Caco-2 (cell line): ENCODE measurements around the gene CLEC2D. TPM values are rescaled to one million over a fixed set of nuclear protein-coding genes. Genes with fewer than 3 reads are reported as not detected.
"Not testable (repeated sequence)": the region's sequence is repeated elsewhere in the genome, so short reads cannot be mapped to it uniquely, and the experiment has no call there.

Experiments
- BruUV-seq: library from RNA; stranded (reverse); fragments of 400-500 nt; replicated peaks from 2 replicates; lab custom pipeline; 2021; lab: Mats Ljungman, UMichigan
- CTCF ChIA-PET: fragments of 300-600 bp; sonication (Branson Sonifier 250); formaldehyde crosslinking; loops from one replicate; lab custom pipeline; 2022; ENCODE audit warnings: antibody characterized with exemption; lab: Charles Lee
- POLR2A ChIA-PET: fragments of 300-600 bp; sonication (Branson Sonifier 250); formaldehyde crosslinking; loops from one replicate; lab custom pipeline; 2022; ENCODE audit warnings: antibody characterized with exemption; lab: Charles Lee
- DNase-seq, 2 experiments: peaks; one replicate each; pipeline versions ENCODE4 v3.0.0 to v3.0.0-alpha.2; 2020 to 2022
- H3K27me3 ChIP-seq: replicated peaks from 2 replicates; pipeline ENCODE4 v1.6.0; 2011; ENCODE audit warnings: low read length; ENCODE audit not compliant: control insufficient read depth, insufficient read depth
- H3K36me3 ChIP-seq: 2 replicates; pipeline ENCODE4 v1.5.1; 2011; ENCODE audit warnings: low read length; ENCODE audit not compliant: control insufficient read depth, insufficient read depth
- H3K4me1 ChIP-seq: fragments of 250-450 bp; sonication (Bioruptor Pico); 2 replicates; pipeline ENCODE4 v1.5.1; 2020; ENCODE audit warnings: mild to moderate bottlenecking
- H3K4me3 ChIP-seq: 2 replicates; pipeline ENCODE4 v1.5.1; 2011; ENCODE audit warnings: low read depth, mild to moderate bottlenecking, control low read depth, low read length
- H3K9me3 ChIP-seq: fragments of 250-450 bp; sonication (Bioruptor Pico); 2 replicates; pipeline ENCODE4 v1.5.1; 2020; ENCODE audit warnings: mild to moderate bottlenecking, moderate library complexity
- H3K27ac Mint-ChIP-seq: one replicate; pipeline ENCODE4 v1.8.0; 2022; ENCODE audit warnings: mixed read lengths; ENCODE audit not compliant: unreplicated experiment
- H3K27me3 Mint-ChIP-seq: one replicate; pipeline ENCODE4 v1.8.0; 2022; ENCODE audit warnings: mixed read lengths; ENCODE audit not compliant: insufficient read depth, unreplicated experiment
- H3K36me3 Mint-ChIP-seq: one replicate; pipeline ENCODE4 v1.8.0; 2022; ENCODE audit warnings: mild to moderate bottlenecking, mixed read lengths; ENCODE audit not compliant: insufficient read depth, unreplicated experiment
- H3K4me1 Mint-ChIP-seq: one replicate; pipeline ENCODE4 v1.8.0; 2022; ENCODE audit warnings: low read depth, mixed read lengths; ENCODE audit not compliant: unreplicated experiment
- H3K4me3 Mint-ChIP-seq: one replicate; pipeline ENCODE4 v1.8.0; 2022; ENCODE audit warnings: mild to moderate bottlenecking, moderate library complexity, mixed read lengths; ENCODE audit not compliant: unreplicated experiment
- H3K9me3 Mint-ChIP-seq: one replicate; pipeline ENCODE4 v1.8.0; 2022; ENCODE audit warnings: mixed read lengths; ENCODE audit not compliant: unreplicated experiment
- intact Hi-C: fragments of 100-400 bp; cut with micrococcal nuclease; formaldehyde crosslinking; loops from one replicate; pipeline ENCODE4 v1.10.0; 2022; ENCODE audit not compliant: unreplicated experiment
- total RNA-seq: library from RNA; stranded (reverse); gene quantifications from 2 replicates; pipeline ENCODE4 v1.2.3, GENCODE V29; 2022
- TF ChIP-seq, protein P1 (sequence below), 2 experiments: fragments of 200-600 bp in 1 of 2; IDR thresholded peaks; 1 replicate in 1 of 2; 2 replicates in 1 of 2; pipeline versions ENCODE4 v1.5.1 to v1.8.0; 2011 to 2022; ENCODE audit warnings: antibody characterized with exemption in 1 of 2, control low read depth in 1 of 2, inconsistent platforms in 1 of 2, low read depth in 1 of 2, low read length in 1 of 2, mild to moderate bottlenecking in 1 of 2, moderate library complexity in 1 of 2; ENCODE audit not compliant: insufficient read depth in 1 of 2, severe bottlenecking in 1 of 2, unreplicated experiment in 1 of 2

Gene CLEC2D
- total RNA-seq, 1 experiment from 2014 or later, result 6.6 TPM

DNA sequence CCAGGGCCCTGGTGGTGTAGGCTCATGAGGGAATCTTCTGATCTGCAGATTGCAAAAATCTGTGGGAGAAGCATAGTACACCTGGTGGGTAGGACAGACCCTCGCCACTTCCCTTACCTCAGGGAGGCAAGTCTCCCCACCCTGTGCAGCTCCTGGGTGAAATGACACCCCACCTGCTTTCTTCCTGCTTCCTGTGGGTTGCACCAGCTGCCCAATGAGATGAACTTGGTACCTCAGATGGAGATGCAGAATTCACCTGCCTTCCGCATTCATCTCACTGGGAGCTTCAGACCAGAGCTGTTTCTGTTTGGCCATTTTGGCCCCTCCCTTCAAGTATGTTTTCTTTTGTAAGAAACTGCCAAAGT, 4.7 kb downstream of the CLEC2D start:
- no peaks in the 10 kb centered on the region for H3K4me1 Mint-ChIP-seq
- ChIA-PET CTCF (interaction anchor here (1.3 kb wide), 1 partner anchor 17 kb away, joined by 3 read pairs; no protein-coding TSS in a partner anchor), POLR2A (no interaction called here)
- no TSS peak for BruUV-seq
- peaks cover under 1% of the 10 kb centered on the region for H3K9me3 Mint-ChIP-seq
- no peak for DNase-seq
- H3K4me3 ChIP-seq, result no peak overlapping the region
- TF ChIP-seq, protein P1, sequence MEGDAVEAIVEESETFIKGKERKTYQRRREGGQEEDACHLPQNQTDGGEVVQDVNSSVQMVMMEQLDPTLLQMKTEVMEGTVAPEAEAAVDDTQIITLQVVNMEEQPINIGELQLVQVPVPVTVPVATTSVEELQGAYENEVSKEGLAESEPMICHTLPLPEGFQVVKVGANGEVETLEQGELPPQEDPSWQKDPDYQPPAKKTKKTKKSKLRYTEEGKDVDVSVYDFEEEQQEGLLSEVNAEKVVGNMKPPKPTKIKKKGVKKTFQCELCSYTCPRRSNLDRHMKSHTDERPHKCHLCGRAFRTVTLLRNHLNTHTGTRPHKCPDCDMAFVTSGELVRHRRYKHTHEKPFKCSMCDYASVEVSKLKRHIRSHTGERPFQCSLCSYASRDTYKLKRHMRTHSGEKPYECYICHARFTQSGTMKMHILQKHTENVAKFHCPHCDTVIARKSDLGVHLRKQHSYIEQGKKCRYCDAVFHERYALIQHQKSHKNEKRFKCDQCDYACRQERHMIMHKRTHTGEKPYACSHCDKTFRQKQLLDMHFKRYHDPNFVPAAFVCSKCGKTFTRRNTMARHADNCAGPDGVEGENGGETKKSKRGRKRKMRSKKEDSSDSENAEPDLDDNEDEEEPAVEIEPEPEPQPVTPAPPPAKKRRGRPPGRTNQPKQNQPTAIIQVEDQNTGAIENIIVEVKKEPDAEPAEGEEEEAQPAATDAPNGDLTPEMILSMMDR (IDR thresholded peaks at IDR 0.05; ENCODE audit: insufficient read depth in 1 of 2, low read depth in 1 of 2, low read length in 1 of 2, severe bottlenecking in 1 of 2, unreplicated experiment in 1 of 2), result no peak
- no peaks in the 10 kb centered on the region for H3K27me3 Mint-ChIP-seq
- H3K27me3 ChIP-seq, result no peaks in the 10 kb centered on the region
- H3K36me3 Mint-ChIP-seq, result no peaks in the 10 kb centered on the region
- no peak overlapping the region for H3K27ac Mint-ChIP-seq
- H3K4me1 ChIP-seq, result no peaks in the 10 kb centered on the region; the same call in 1 of the 2 replicates
- intact Hi-C loops, result no loop called here
- no peaks in the 10 kb centered on the region for H3K36me3 ChIP-seq
- H3K4me3 Mint-ChIP-seq, result no peak overlapping the region
- H3K9me3 ChIP-seq, result no peaks in the 10 kb centered on the region; the same call in 1 of the 2 replicates

DNA sequence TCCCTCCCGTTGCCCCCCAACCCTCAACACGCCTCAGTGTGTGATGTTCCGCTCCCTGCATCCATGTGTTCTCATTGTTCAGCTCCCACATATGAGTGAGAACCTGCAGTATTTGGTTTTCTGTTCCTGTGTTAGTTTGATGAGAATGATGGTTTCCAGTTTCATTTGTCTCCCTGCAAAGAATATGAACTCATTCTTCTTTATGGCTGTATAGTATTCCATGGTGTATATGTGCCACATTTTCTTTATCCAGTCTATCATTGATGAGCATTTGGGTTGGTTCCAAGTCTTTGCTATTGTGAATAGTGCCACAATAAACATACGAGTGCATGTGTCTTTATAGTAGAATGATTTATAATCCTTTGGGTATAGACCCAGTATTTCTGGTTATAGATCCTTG, 13.0 kb downstream of the CLEC2D start:
- H3K27ac Mint-ChIP-seq, H3K4me3 ChIP-seq, H3K4me1 ChIP-seq, POLR2A ChIA-PET, H3K27me3 ChIP-seq, H3K36me3 ChIP-seq, BruUV-seq, DNase-seq, H3K27me3 Mint-ChIP-seq, H3K4me3 Mint-ChIP-seq, intact Hi-C loops, H3K36me3 Mint-ChIP-seq, CTCF ChIA-PET, H3K4me1 Mint-ChIP-seq: not testable (repeated sequence)
- peaks cover 11% of the 10 kb centered on the region for H3K9me3 ChIP-seq
- H3K9me3 Mint-ChIP-seq, result peaks cover 50% of the 10 kb centered on the region

DNA sequence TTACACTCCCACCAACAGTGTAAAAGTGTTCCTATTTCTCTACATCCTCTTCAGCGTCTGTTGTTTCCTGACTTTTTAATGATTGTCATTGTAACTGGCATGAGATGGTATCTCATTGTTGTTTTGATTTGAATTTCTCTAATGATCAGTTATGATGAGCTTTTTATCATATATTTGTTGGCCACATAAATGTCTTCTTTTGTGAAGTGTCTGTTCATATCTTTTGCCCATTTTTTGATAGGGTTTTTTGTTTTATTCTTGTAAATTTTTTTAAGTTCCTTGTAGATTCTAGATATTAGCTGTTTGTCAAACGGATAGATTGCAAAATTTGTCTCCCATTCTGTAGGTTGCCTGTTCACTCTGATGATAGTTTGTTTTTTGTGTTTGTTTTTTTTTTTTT, 13.4 kb downstream of the CLEC2D start:
- H3K4me3 ChIP-seq, H3K27me3 Mint-ChIP-seq, BruUV-seq, POLR2A ChIA-PET, H3K4me1 ChIP-seq, intact Hi-C loops, H3K4me3 Mint-ChIP-seq, H3K27ac Mint-ChIP-seq, DNase-seq, H3K36me3 Mint-ChIP-seq, H3K27me3 ChIP-seq, H3K4me1 Mint-ChIP-seq, CTCF ChIA-PET, H3K36me3 ChIP-seq: not testable (repeated sequence)
- H3K9me3 ChIP-seq, result peaks cover 11% of the 10 kb centered on the region
- peaks cover 50% of the 10 kb centered on the region for H3K9me3 Mint-ChIP-seq

DNA sequence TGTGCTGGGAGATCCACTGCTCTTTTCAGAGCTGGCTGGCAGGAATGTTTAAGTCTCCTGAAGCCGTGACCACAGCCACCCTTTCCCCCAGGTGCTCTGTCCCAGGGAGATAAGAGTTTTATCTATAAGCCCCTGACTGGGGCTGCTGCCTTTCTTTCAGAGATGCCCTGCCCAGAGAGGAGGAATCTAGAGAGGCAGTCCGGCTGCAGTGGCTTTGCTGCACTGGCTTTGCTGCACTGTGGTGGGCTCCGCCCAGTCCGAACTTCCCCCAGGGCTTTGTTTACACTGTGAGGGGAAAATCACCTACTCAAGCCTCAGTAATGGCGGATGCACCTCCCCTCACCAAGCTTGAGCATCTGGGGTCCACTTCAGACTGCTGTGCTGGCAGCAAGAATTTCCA, 15.9 kb downstream of the CLEC2D start:
- not testable (repeated sequence) for H3K4me1 Mint-ChIP-seq

More for the DNA sequence above, 15.9 kb downstream of the CLEC2D start:
- peaks cover 11% of the 10 kb centered on the region for H3K9me3 ChIP-seq
- H3K27me3 Mint-ChIP-seq, H3K4me3 Mint-ChIP-seq, H3K27ac Mint-ChIP-seq, H3K27me3 ChIP-seq, H3K36me3 ChIP-seq, POLR2A ChIA-PET, DNase-seq, H3K36me3 Mint-ChIP-seq, H3K4me3 ChIP-seq, BruUV-seq, intact Hi-C loops, H3K4me1 ChIP-seq, CTCF ChIA-PET: not testable (repeated sequence)
- peaks cover 47% of the 10 kb centered on the region for H3K9me3 Mint-ChIP-seq
